Hepatocyte (in vitro differentiated cells): ENCODE data around the gene ERG. TPM values are rescaled to one million over a fixed set of nuclear protein-coding genes. Genes with fewer than 3 reads are reported as not detected.

Experiments
- DNase-seq: peaks from one replicate; pipeline ENCODE4 v3.0.0-alpha.2; 2016; ENCODE audit warnings: low spot score
- H2AFZ ChIP-seq: fragments of 200-600 bp; sonication (generic); 2 replicates; pipeline ENCODE4 v1.6.0; 2016; ENCODE audit warnings: antibody characterized with exemption, mild to moderate bottlenecking
- H3K27ac ChIP-seq: fragments of 200-600 bp; sonication (generic); 2 replicates; pipeline ENCODE4 v1.5.1; 2016; ENCODE audit warnings: mild to moderate bottlenecking
- H3K27me3 ChIP-seq: fragments of 200-600 bp; sonication (generic); 2 replicates; pipeline ENCODE4 v1.6.1; 2016
- H3K36me3 ChIP-seq: fragments of 200-600 bp; sonication (generic); replicated peaks from 2 replicates; pipeline ENCODE4 v1.5.1; 2016; ENCODE audit warnings: low read depth; ENCODE audit not compliant: insufficient read depth
- H3K4me1 ChIP-seq: fragments of 200-600 bp; sonication (generic); 2 replicates; pipeline ENCODE4 v1.5.1; 2016; ENCODE audit warnings: mild to moderate bottlenecking, moderate library complexity; ENCODE audit not compliant: insufficient read depth
- H3K4me2 ChIP-seq: fragments of 200-600 bp; sonication (generic); 2 replicates; pipeline ENCODE4 v1.6.0; 2016
- H3K4me3 ChIP-seq: fragments of 200-600 bp; sonication (generic); 2 replicates; pipeline ENCODE4 v1.5.1; 2016; ENCODE audit warnings: mild to moderate bottlenecking
- H3K79me2 ChIP-seq: fragments of 200-600 bp; sonication (generic); 2 replicates; pipeline ENCODE4 v1.6.0; 2017; ENCODE audit warnings: mild to moderate bottlenecking
- H3K9me2 ChIP-seq: fragments of 200-600 bp; sonication (generic); replicated peaks from 2 replicates; pipeline ENCODE4 v1.6.0; 2017; ENCODE audit warnings: mild to moderate bottlenecking; ENCODE audit not compliant: insufficient read depth
- H3K9me3 ChIP-seq: fragments of 200-600 bp; sonication (generic); 2 replicates; pipeline ENCODE4 v1.5.1; 2016; ENCODE audit warnings: low read depth, mild to moderate bottlenecking
- H4K20me1 ChIP-seq: fragments of 200-600 bp; sonication (generic); 2 replicates; pipeline ENCODE4 v1.6.0; 2016; ENCODE audit warnings: mild to moderate bottlenecking; ENCODE audit not compliant: insufficient read depth, poor library complexity, severe bottlenecking
- CTCF ChIP-seq: fragments of 200-600 bp; sonication (generic); IDR thresholded peaks from 2 replicates; pipeline ENCODE4 v1.5.1; 2016; ENCODE audit warnings: antibody characterized with exemption, mild to moderate bottlenecking; ENCODE audit not compliant: poor library complexity
- EZH2 ChIP-seq: fragments of 200-600 bp; sonication (generic); IDR thresholded peaks from 2 replicates; pipeline ENCODE4 v1.6.1; 2016; ENCODE audit warnings: antibody characterized with exemption, mild to moderate bottlenecking, borderline replicate concordance
- EZH2phosphoT487 ChIP-seq: fragments of 200-600 bp; sonication (generic); IDR thresholded peaks from one replicate; pipeline ENCODE4 v1.6.1; 2018; ENCODE audit warnings: antibody characterized with exemption, mild to moderate bottlenecking, low read depth, moderate library complexity; ENCODE audit not compliant: unreplicated experiment, severe bottlenecking
- WGBS: methylation state at CpG from one replicate; pipeline ENCODE4 v1.1.6; 2016; ENCODE audit warnings: low lambda C conversion rate; ENCODE audit errors: missing lambda C conversion rate; 5-methylcytosine and 5-hydroxymethylcytosine counted together
- polyA plus RNA-seq: library from polyadenylated mRNA; unstranded; fragments of >200 nt; fragmentation: Nextera tagmentation; extraction: Ambion mirVana; gene quantifications from 2 replicates; pipeline ENCODE4 v1.2.1, GENCODE V29; 2016
- total RNA-seq: library from RNA; depleted of rRNA; stranded (reverse); fragments of >200 nt; gene quantifications from 2 replicates; pipeline ENCODE4 v1.2.3, GENCODE V29; 2014

Gene ERG
- total and polyA plus RNA-seq, 2 experiments from 2014 or later: 2.5 to 5.1 TPM

- no peak for TF ChIP-seq EZH2
- no peak for TF ChIP-seq CTCF
- TF ChIP-seq EZH2phosphoT487: no peak
- peaks cover 12% of the 10 kb centered on the region for H3K4me1 ChIP-seq
- H3K4me2 ChIP-seq: no peak overlapping the region
- H3K27ac ChIP-seq: no peak overlapping the region
- no peaks in the 10 kb centered on the region for H3K9me3 ChIP-seq
- H3K4me3 ChIP-seq: no peak overlapping the region
- no peaks in the 10 kb centered on the region for H3K36me3 ChIP-seq
- H4K20me1 ChIP-seq: no peaks in the 10 kb centered on the region
- no peaks in the 10 kb centered on the region for H3K79me2 ChIP-seq
- no peaks in the 10 kb centered on the region for H3K27me3 ChIP-seq
- no peaks in the 10 kb centered on the region for H3K9me2 ChIP-seq
- H2AFZ ChIP-seq: no peak overlapping the region
- DNase-seq: no peak
- WGBS: 62% methylated on average over 3 of the region's 3 CpGs
Measured at GRCh38 chr21:38492007-38492406, 6.3 kb downstream of the ERG start.

GRCh38 chr21:38491536-38491935 is 6.7 kb downstream of the ERG start:
- H3K36me3 ChIP-seq: no peaks in the 10 kb centered on the region
- peaks cover 16% of the 10 kb centered on the region for H3K4me1 ChIP-seq
- H2AFZ ChIP-seq: no peak overlapping the region
- H4K20me1 ChIP-seq: no peaks in the 10 kb centered on the region
- no peak overlapping the region for H3K4me2 ChIP-seq
- no peaks in the 10 kb centered on the region for H3K27me3 ChIP-seq
- no peaks in the 10 kb centered on the region for H3K79me2 ChIP-seq
- no peak for DNase-seq
- no peak overlapping the region for H3K4me3 ChIP-seq
- no peaks in the 10 kb centered on the region for H3K9me3 ChIP-seq
- TF ChIP-seq EZH2phosphoT487 (no peak), CTCF (no peak), EZH2 (no peak)
- H3K9me2 ChIP-seq: no peaks in the 10 kb centered on the region
- WGBS: 90% methylated on average over 5 of the region's 5 CpGs
- H3K27ac ChIP-seq: no peak overlapping the region

- TF ChIP-seq CTCF (no peak), EZH2 (no peak), EZH2phosphoT487 (no peak)
- Histone ChIP-seq H3K4me3 (no peak overlapping the region), H3K9me3 (no peaks in the 10 kb centered on the region), H3K36me3 (no peaks in the 10 kb centered on the region), H3K4me1 (peaks cover 17% of the 10 kb centered on the region), H3K79me2 (no peaks in the 10 kb centered on the region), H3K4me2 (no peak overlapping the region), H2AFZ (no peak overlapping the region), H3K27me3 (no peaks in the 10 kb centered on the region), H3K9me2 (no peaks in the 10 kb centered on the region), H4K20me1 (no peaks in the 10 kb centered on the region), H3K27ac (peak overlapping the region; percentile 77)
- 92% methylated on average over 12 of the region's 12 CpGs for WGBS
- DNase-seq: no peak
Measured at GRCh38 chr21:38490411-38491020, 7.8 kb downstream of the ERG start.

GRCh38 chr21:38489729-38490128 is 8.5 kb downstream of the ERG start:
- Histone ChIP-seq H3K9me2 (no peaks in the 10 kb centered on the region), H3K36me3 (no peaks in the 10 kb centered on the region), H3K27me3 (no peaks in the 10 kb centered on the region), H3K9me3 (no peaks in the 10 kb centered on the region), H3K4me3 (no peak overlapping the region), H3K4me2 (peak overlapping the region; percentile 29), H3K79me2 (no peaks in the 10 kb centered on the region), H4K20me1 (no peaks in the 10 kb centered on the region), H2AFZ (no peak overlapping the region), H3K4me1 (peaks cover 17% of the 10 kb centered on the region), H3K27ac (peak overlapping the region; percentile 77)
- WGBS: 84% methylated on average over 6 of the region's 6 CpGs
- DNase-seq: no peak
- TF ChIP-seq EZH2 (no peak), EZH2phosphoT487 (no peak), CTCF (no peak)
